HG02840 (cell line): ENCODE data around the gene ARRDC3.
"Not testable (repeated sequence)": the region's sequence is repeated elsewhere in the genome, so short reads cannot be mapped to it uniquely, and the experiment has no call there.

Experiments used
- ATAC-seq: cut with Tn5 transposase; IDR thresholded peaks from one replicate; pipeline ENCODE4 v1.9.1; 2021; ENCODE audit warnings: mild to moderate bottlenecking, moderate library complexity, moderate number of reproducible peaks; ENCODE audit not compliant: unreplicated experiment, low FRiP score

The ARRDC3 gene

DNA sequence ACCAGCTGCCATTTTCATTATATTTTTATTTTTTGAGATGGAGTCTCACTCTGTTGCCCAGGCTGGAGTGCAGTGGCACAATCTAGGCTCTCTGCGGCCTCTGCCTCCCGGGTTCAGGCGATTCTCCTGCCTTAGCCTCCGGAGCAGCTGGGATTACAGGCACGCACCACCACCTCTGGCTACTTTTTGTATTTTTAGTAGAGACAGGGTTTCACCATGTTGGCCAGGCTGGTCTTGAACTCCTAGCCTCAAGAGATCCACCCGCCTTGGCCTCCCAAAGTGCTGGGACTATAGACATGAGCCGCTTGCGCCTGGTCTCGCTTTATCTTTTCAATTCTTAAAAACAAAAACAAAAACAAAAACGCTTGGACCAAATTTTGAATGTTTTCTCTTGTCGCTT lies 2.5 kb upstream of the ARRDC3 start:
- ATAC-seq = not testable (repeated sequence)

DNA sequence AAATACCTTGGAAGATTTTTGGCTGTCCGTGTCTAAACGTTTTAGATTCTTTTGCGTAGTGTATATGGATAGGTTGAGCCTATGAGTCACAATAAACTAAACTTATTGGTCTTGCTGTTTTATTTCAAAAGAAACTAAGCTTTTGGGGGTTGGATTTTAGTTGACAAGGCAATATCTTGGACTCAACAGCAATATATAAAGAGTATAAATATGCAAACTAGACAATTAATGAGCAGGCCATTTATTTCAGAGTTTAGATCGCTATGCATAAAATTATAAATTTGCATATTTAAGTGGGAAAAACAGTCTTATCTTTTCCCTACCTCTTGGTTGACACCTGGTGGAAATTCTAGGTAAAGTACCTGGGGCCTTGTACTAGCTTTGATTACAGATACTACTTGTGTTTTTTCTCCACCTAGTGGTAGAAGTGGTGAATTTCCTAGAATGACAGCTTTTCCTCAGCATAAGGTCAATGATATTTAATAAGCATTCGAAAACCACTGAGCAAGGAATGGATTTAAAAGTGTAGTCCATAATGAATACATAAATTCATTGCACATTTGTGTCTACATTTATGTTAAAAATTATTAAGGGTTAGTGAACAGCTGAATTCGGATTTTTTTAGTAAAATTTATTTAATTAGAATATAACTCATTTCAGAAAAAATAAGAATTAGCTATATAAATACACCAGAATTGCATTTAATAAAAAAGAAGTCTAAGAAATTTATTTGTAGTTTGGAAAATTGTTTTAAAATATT lies 1.7 kb upstream of the ARRDC3 start:
- no peak for ATAC-seq

DNA sequence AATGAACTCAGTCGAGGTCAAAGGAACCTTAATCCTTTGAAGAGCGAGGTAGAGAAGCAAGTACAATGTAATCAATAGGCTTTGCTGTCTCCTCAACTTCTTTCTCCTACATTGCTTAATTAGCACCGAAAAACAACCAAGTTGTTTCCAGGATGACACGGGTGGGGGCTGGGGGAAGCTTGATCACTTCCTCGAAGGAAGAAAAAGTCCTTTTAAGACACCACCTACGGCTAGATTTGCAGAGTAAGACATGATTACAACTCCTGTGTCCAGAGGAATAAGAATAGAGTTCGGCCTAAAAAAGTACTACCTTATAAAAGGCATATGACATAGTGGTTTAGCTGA lies 811 bp upstream of the ARRDC3 start:
- no peak for ATAC-seq

DNA sequence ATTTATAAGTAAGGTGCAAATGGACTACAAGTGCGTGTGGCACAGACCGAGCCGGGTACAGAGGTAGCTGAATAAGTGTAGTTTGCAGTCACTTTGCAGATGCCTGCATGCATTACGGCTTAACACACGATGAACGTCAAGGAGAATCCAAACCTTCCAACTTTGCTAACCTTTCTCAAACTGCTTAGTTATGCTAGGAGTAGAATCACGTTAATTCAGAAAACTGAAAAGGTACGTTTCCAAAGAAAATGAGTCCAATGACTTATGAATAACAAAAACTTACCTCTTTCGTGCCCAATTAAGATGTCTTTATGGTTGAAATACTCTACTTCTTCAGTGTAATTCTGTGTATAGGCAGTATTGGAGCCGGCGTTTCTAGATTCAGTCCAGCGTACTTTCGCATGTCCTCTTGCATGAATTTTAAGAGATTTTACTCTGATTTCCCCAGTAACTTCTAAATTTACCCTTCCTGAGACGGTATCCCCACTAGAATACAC lies 539 bp downstream of the ARRDC3 start:
- ATAC-seq = no peak

DNA sequence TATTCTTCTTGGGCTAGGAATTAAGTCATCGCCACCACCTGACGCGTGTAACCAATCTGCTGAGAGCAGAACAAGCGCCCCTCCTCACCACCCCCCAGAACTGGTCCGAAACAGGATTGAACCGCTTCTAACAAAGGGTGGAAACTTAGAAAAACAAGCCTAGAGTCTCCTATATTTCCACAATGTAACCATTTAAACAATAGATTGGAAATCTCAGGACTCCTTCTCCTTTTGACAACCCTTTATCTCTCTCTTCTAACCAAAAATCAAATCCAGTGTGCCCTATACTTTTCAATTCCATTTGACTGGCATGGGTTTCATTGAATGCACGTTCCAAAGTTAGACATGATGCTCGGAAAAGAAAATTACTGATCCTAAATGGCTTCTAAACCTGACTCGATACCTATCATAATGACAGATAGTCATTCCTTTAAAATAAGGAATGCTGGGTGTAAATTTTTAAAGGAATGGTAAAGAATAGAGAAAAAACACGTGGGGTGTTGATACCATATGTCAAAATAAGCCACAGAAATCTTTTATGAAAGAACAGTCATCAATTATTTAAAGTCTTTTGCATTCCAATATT lies 1.2 kb downstream of the ARRDC3 start:
- no peak for ATAC-seq

DNA sequence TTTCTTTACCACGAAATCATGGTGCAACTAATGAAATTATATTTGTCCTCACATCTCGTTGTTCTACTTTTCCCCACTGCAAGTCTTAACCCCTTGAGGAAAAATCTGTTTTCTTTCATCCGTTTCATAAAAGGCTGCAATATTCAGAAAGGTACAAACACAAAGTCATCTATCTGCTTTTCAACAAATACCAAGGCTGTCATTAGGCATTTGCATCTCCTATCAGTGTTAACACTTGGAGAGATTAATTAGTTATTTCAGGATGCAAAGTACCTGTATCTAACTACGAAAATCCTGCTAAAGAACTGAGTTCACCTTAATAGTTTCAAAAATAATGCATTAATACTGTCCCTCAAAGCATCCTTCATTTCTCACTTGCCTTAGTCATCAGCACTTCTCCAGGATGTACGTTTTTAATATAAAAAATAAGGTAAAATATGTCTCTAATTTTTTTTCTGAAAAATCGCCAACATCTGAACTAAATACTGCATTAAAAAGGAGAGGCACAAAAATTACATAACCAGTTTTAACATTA lies 1.8 kb downstream of the ARRDC3 start:
- ATAC-seq = no peak

DNA sequence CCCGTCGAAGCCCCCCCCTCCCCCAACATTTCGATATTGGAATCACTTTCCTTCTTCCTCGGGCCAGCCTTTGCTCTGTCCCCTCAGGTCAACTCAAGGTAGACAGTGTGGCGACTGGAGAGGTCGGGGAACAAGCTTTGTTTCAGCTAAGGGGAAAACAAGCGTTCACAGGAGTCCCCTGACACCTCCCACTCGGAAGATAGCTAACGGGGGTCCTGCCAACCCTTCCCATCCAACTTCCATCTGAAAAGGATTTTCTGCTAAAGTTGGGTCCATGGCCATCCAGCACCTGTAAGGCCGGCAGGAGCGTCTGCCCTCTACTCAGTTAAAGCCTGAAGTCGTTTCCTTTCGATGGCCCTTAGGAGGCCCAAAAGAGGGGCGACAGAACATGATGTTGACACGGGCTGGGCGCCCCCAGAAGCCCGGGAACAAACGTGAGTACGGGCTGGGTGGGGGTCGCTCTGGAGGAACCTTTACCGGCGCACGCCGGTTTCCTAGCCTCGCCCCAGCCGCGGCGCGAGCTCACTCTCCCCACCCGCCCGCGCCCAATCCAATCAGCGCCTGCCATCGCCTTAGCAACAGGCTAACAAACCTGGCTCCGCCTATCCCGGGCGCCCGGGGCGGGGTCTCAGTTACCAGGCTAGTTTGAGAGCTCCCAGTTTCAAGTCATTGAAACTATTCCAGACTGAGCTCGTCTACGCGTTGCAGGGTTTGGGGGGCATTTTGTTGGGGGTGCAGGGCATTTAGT lies 2.5 kb downstream of the ARRDC3 start:
- ATAC-seq = peak; percentile 43

DNA sequence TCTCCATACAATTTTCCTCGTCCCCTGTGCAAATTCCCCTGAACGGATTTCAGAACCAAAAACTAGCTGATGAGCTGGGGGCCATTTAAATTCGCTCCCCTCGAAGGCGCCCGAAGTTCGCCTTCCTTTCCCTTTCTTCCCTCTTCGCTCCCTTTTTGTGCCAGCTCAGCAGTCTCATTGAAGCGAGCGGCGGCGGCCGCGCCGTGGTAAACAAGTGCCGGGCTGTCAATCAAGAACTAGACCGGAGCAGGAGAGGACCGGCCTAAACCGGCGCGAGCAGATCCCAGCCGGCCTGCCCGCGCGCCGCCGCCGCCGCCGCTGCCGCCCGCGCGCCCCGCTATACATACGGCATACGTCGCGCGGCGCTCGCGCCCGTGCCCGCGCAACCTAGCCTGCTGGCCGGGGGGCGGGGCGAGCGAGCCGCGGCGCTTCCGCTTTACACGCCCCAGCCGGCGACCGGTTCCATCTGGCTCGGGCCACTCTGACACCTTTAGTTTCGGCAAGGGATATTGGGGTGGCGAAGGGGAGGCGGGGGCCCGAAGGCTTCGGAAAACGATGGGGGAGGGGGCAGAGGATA lies 3.1 kb downstream of the ARRDC3 start:
- peak; percentile 56 for ATAC-seq

DNA sequence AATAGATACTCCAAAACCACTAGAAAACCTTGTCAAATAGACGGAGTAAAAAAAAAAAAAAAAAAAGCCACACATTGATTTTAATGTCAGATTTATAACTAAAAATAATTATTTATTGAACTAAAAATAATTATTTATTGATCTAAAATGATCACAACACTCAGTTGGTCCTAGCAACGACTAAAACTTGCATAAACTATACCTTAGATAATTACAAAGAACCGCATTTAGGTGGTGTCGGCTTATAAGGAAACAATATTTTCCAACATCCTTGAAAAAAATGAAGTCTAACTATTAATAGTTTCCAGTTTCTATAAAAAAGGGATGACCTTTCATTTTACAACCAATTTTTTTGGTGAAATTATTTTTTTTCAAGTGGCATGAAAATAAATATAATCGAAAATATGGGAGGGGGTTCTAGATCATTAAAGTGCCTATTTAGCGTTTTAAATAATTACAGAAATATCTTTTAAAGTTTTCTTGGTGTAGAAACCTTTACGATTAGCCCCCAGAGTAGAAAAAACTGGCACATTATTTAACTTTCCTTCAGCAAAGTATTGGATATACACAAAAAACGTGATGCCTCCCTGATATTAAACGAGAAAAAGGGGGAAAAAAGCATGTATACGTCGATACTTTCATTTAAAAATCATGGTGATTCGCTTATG lies 3.7 kb downstream of the ARRDC3 start:
- no peak for ATAC-seq

DNA sequence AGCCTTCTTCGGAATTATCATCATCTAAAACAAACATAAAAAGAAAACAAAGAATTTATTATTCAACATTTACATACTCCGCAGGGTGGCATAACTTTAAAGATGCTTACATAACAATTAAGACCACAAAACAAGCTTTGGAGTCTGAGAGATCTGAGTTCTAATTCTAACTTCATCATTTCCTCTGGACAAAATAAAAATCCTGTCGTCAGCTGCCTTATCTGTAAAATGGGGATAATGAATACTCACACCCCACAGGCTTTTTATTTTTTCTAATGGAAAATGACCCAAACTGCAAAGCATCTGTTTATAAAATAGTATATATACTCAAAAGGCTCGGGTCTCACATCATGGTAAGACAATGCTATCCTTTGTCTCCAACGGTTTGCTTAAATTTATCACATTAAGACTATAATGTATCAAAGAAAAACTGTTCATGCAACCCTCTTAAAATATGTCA lies 4.3 kb downstream of the ARRDC3 start:
- ATAC-seq = no peak

DNA sequence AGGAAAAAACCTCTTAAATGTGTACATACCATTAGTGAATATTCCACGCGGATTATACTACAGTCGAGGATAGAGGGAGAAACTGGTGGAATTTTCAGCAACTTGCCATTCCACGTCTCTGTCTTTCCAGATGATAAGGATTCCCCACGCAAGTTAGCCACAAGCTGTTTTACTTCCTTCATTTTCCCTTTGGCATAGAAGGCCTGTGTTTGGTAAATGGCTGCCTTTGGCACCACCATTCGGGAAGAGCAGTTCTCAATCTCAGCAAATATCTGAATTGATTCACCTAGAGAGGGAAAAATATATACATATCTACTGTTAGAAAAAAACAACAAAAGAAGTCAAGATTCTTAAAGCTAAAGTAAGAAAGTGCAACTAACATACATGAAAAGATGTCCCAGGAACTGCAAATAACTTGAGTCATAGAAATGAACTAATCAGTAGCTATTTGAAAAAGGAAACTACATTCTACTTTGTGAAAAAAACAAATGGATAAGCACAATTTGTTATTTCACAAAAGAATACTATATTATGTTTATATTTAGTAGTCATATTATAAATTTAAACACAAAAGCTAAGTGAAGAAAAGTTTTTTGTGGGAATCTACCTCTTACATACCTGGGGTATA lies 8.1 kb downstream of the ARRDC3 start:
- no peak for ATAC-seq

DNA sequence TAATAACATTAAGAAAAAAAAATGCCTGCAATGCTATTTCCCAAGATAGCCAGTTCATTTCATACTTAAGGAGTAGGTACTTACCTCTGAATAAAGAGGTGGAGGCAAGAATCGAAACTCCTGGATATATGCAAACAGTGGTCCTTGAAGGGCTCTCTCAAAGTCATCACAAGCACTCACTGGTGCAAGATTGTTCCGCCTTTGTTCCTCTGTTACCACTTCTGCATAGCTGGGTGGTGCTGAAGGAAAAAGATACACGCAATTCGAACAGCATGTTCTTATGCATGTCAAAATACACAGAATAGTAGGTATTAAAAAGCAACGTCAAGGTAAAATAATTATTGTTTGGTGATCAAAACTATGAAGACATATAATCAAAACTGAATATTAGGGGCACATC lies 9.5 kb downstream of the ARRDC3 start:
- no peak for ATAC-seq

DNA sequence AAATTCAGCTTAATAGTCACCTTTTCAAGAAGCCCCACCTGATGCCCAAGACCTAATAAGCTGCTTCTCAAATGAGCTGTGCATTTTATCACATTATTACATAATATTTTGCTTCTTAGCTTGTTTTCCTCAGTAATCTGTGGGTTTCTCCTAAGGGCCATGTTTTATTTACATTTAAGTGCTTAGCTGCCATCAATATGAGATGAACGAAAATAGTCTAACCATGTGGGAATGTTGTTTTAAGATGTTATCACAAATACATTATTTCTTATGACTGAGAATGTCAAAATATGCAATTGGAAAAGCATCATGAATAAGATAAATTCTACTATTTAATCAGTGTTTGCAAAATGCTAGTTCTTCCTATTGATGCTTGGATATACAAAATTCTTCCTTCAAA lies 10.1 kb downstream of the ARRDC3 start:
- ATAC-seq = no peak

DNA sequence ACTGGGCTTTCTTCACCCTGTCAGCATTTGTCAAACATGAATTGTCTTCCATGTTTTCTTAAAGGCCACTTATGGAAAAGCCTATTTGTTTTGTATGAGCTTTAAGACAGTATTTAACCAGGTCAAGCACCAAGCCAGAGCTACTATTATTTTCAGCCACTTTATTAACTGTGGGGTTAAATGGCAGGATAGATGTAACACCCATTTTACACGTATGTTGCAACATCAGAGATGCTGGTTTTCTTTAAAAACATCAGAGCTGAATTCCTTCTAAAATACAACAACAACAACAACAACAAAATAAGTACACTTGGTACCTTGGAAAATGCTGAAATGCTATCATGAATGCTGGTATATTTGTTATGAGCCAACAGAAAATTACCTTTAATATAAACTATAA lies 13.6 kb downstream of the ARRDC3 start:
- ATAC-seq = no peak

DNA sequence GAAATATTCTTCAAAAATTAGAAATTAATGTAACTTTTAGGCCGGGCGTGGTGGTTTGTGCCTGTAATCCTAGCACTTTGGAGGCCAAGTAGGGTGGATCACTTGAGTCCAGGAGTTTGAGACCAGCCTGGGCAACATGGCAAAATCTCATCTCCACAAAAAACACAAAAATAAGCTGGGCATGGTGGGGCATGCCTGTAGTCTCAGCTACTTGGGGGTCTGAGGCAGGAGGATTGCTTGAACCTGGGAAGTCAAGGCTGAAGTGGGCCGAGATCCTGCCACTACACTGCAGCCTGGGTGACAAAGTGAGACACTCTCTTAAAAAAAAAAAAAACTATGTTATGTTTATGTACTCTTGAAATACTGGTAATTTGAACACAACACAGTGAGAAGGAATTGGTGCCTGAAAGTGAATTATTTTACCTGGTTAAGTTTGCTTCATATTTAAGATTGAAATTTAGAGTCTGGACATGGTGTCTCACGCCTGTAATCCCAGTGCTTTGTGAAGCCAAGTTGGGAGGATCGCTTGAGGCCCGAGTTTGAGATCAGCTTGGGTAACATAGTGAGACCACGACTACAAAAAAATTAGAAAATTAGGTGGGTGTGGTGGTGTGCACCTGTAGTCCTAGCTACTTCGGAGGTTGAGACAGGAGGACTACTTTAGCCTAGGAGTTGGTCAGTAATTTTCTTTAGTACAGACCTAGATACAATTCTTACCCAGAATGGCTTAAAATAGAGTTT lies 15.0 kb downstream of the ARRDC3 start:
- no peak for ATAC-seq

DNA sequence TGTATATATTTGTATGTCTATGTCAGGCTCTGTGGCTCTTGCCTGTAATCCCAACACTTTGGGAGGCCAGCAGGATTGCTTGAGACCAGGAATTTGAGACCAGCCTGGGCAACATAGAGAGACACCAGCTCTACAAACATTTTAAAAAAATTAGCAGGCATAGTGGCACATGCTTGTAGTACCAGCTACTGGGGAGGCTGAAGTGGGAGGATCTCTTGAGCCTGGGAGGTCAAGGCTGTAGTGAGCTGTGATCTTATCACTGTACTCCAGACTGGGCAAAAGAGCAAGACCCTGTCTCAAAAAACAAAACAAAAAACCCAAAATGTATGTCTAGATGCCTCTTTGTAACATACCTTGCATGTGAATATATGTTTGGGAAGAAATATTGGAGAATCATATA lies 15.8 kb downstream of the ARRDC3 start:
- ATAC-seq = no peak

DNA sequence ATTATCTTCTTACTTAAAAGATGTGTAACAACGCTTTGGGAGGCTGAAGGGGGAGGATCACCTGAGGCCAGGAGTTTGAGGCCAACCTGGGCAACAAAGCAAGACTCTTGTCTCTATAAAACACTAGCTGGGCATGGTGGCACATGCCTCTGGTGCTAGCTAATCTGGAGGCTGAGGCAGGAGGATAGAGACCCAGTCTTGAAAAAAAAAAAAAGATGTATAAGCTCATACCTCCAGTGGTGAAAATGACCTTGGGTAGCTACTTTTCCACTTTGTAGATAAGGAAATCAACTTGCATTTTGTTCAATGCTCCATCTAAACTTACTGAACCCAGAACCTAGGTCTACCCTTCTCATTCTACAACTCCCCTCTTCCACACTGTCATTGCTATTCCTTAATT lies 16.6 kb downstream of the ARRDC3 start:
- no peak for ATAC-seq

DNA sequence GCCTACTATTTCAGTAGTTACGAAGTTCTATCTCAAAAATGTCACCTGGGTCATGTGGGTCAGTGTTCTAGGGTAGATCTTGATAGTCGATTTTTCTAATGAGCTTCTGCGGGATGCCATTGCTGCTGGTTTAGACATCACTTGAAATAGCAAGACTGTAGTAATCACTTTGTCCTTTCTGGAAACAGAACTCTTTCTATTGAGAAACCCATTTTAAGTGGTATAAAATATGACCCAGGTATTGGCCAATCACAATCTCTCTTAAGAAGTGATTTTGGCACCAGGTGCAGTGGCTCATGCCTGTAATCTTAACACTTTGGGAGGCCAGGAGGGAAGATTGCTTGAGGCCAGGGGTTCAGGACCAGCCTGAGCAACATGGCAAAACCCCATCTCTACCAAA lies 17.6 kb downstream of the ARRDC3 start:
- no peak for ATAC-seq

DNA sequence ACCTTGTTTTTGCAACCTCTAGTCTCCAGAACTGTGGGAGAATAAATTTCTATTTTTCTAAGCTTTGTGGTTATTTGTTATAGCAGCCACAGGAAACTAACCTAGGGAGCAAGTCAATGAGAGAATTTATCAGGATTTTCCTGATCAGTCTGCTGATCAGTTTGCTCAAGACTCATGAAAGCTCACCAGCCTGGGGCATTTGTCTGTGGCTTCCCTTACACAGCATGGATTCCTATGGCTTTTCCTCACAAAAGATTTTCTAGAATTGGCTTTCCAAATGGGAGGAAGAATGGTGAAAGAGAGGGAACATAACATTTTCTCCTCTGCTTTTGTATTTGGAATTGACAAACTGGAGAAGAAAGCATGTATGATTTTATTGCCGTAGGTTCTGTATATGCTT lies 20.2 kb downstream of the ARRDC3 start:
- ATAC-seq = no peak
